Hepatocyte (in vitro differentiated cells): ENCODE results near the gene TAF11L5. TPM values are rescaled to one million over a fixed set of nuclear protein-coding genes. Genes with fewer than 3 reads are reported as not detected.
"Not testable (repeated sequence)": the region's sequence is repeated elsewhere in the genome, so short reads cannot be mapped to it uniquely, and the experiment has no call there.

ENCODE experiments used
- DNase-seq: peaks from one replicate; pipeline ENCODE4 v3.0.0-alpha.2; 2016; ENCODE audit warnings: low spot score
- H2AFZ ChIP-seq: fragments of 200-600 bp; sonication (generic); 2 replicates; pipeline ENCODE4 v1.6.0; 2016; ENCODE audit warnings: antibody characterized with exemption, mild to moderate bottlenecking
- H3K27ac ChIP-seq: fragments of 200-600 bp; sonication (generic); 2 replicates; pipeline ENCODE4 v1.5.1; 2016; ENCODE audit warnings: mild to moderate bottlenecking
- H3K27me3 ChIP-seq: fragments of 200-600 bp; sonication (generic); 2 replicates; pipeline ENCODE4 v1.6.1; 2016
- H3K36me3 ChIP-seq: fragments of 200-600 bp; sonication (generic); replicated peaks from 2 replicates; pipeline ENCODE4 v1.5.1; 2016; ENCODE audit warnings: low read depth; ENCODE audit not compliant: insufficient read depth
- H3K4me1 ChIP-seq: fragments of 200-600 bp; sonication (generic); 2 replicates; pipeline ENCODE4 v1.5.1; 2016; ENCODE audit warnings: mild to moderate bottlenecking, moderate library complexity; ENCODE audit not compliant: insufficient read depth
- H3K4me2 ChIP-seq: fragments of 200-600 bp; sonication (generic); 2 replicates; pipeline ENCODE4 v1.6.0; 2016
- H3K4me3 ChIP-seq: fragments of 200-600 bp; sonication (generic); 2 replicates; pipeline ENCODE4 v1.5.1; 2016; ENCODE audit warnings: mild to moderate bottlenecking
- H3K79me2 ChIP-seq: fragments of 200-600 bp; sonication (generic); 2 replicates; pipeline ENCODE4 v1.6.0; 2017; ENCODE audit warnings: mild to moderate bottlenecking
- H3K9me2 ChIP-seq: fragments of 200-600 bp; sonication (generic); replicated peaks from 2 replicates; pipeline ENCODE4 v1.6.0; 2017; ENCODE audit warnings: mild to moderate bottlenecking; ENCODE audit not compliant: insufficient read depth
- H3K9me3 ChIP-seq: fragments of 200-600 bp; sonication (generic); 2 replicates; pipeline ENCODE4 v1.5.1; 2016; ENCODE audit warnings: low read depth, mild to moderate bottlenecking
- H4K20me1 ChIP-seq: fragments of 200-600 bp; sonication (generic); 2 replicates; pipeline ENCODE4 v1.6.0; 2016; ENCODE audit warnings: mild to moderate bottlenecking; ENCODE audit not compliant: insufficient read depth, poor library complexity, severe bottlenecking
- CTCF ChIP-seq: fragments of 200-600 bp; sonication (generic); IDR thresholded peaks from 2 replicates; pipeline ENCODE4 v1.5.1; 2016; ENCODE audit warnings: antibody characterized with exemption, mild to moderate bottlenecking; ENCODE audit not compliant: poor library complexity
- EZH2 ChIP-seq: fragments of 200-600 bp; sonication (generic); IDR thresholded peaks from 2 replicates; pipeline ENCODE4 v1.6.1; 2016; ENCODE audit warnings: antibody characterized with exemption, mild to moderate bottlenecking, borderline replicate concordance
- EZH2phosphoT487 ChIP-seq: fragments of 200-600 bp; sonication (generic); IDR thresholded peaks from one replicate; pipeline ENCODE4 v1.6.1; 2018; ENCODE audit warnings: antibody characterized with exemption, mild to moderate bottlenecking, low read depth, moderate library complexity; ENCODE audit not compliant: unreplicated experiment, severe bottlenecking
- WGBS: methylation state at CpG from one replicate; pipeline ENCODE4 v1.1.6; 2016; ENCODE audit warnings: low lambda C conversion rate; ENCODE audit errors: missing lambda C conversion rate; 5-methylcytosine and 5-hydroxymethylcytosine counted together
- polyA plus RNA-seq: library from polyadenylated mRNA; unstranded; fragments of >200 nt; fragmentation: Nextera tagmentation; extraction: Ambion mirVana; gene quantifications from 2 replicates; pipeline ENCODE4 v1.2.1, GENCODE V29; 2016
- total RNA-seq: library from RNA; depleted of rRNA; stranded (reverse); fragments of >200 nt; gene quantifications from 2 replicates; pipeline ENCODE4 v1.2.3, GENCODE V29; 2014

Gene TAF11L5
- total and polyA plus RNA-seq, 2 experiments from 2014 or later = not detected

DNA sequence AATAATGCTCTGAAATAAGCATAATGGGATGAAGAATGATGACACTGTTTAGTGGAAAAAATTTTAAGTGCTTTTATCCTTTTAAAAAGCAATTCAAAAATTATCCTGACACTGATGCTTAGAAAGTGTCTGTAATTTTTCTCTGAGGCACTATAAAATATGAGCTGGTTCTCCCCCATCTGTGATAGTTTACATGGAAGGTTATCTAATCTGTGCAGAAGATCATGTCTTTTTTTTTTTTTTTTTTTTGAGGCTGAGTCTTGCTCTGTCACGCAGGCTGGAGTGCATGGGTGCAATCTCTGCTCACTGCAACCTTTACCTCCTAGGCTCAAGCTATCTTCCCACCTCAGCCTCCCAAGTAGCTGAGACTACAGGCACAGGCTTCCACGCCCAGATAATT, 42.2 kb upstream of the TAF11L5 start:
- no peak overlapping the region for H3K4me3 ChIP-seq
- H3K36me3 ChIP-seq = no peaks in the 10 kb centered on the region
- H3K9me3 ChIP-seq = no peaks in the 10 kb centered on the region
- no peak for DNase-seq
- H3K9me2 ChIP-seq = no peaks in the 10 kb centered on the region
- no peaks in the 10 kb centered on the region for H3K4me1 ChIP-seq
- 56% methylated on average over 2 of the region's 2 CpGs for WGBS
- no peaks in the 10 kb centered on the region for H4K20me1 ChIP-seq
- no peaks in the 10 kb centered on the region for H3K79me2 ChIP-seq
- H2AFZ ChIP-seq = no peak overlapping the region
- no peak for TF ChIP-seq CTCF
- no peak for TF ChIP-seq EZH2phosphoT487
- no peak for TF ChIP-seq EZH2
- H3K4me2 ChIP-seq = no peak overlapping the region
- H3K27ac ChIP-seq = no peak overlapping the region
- no peaks in the 10 kb centered on the region for H3K27me3 ChIP-seq

GRCh38 chr5:17486464-17487173, 38.4 kb upstream of the TAF11L5 start:
- H3K36me3 ChIP-seq, H3K9me3 ChIP-seq, H3K4me3 ChIP-seq, H3K9me2 ChIP-seq, H3K27ac ChIP-seq, H3K79me2 ChIP-seq, H3K4me1 ChIP-seq, H3K4me2 ChIP-seq, DNase-seq, H3K27me3 ChIP-seq, H4K20me1 ChIP-seq, H2AFZ ChIP-seq: not testable (repeated sequence)
- 94% methylated on average over 10 of the region's 10 CpGs for WGBS

GRCh38 chr5:17487174-17487512, 37.9 kb upstream of the TAF11L5 start:
- no peaks in the 10 kb centered on the region for H3K4me1 ChIP-seq
- no peaks in the 10 kb centered on the region for H4K20me1 ChIP-seq
- H3K27ac ChIP-seq = no peak overlapping the region
- no peak for TF ChIP-seq CTCF
- TF ChIP-seq EZH2phosphoT487 = no peak
- TF ChIP-seq EZH2 = no peak
- H3K27me3 ChIP-seq = no peaks in the 10 kb centered on the region
- no peaks in the 10 kb centered on the region for H3K9me3 ChIP-seq
- H3K79me2 ChIP-seq = no peaks in the 10 kb centered on the region
- no peak overlapping the region for H2AFZ ChIP-seq
- H3K4me2 ChIP-seq = no peak overlapping the region
- 94% methylated on average over 1 of the region's 1 CpG for WGBS
- H3K4me3 ChIP-seq = no peak overlapping the region
- no peaks in the 10 kb centered on the region for H3K36me3 ChIP-seq
- DNase-seq = no peak
- H3K9me2 ChIP-seq = no peaks in the 10 kb centered on the region

DNA sequence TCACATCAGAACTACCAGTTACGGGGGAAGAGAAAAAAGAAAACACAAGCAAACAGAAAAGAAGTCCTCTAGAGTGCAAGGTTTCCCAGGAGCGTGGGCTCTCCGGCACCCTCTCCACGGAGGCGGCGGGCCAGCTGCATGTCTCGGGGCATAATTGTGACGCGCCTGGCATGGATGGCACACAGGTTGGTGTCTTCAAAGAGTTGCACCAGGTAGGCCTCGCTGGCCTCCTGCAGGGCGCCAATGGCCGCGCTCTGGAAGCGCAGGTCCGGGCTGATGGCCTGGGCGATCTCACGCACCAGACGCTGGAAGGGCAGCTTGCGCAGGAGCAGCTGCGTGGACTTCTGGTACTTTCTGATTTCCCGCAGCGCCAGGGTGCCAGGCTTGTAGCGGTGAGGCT, 33.8 kb upstream of the TAF11L5 start:
- not testable (repeated sequence) for H3K4me1 ChIP-seq, H3K9me2 ChIP-seq, H3K9me3 ChIP-seq, DNase-seq, H3K27me3 ChIP-seq, H3K79me2 ChIP-seq, H3K4me3 ChIP-seq, H2AFZ ChIP-seq, H3K27ac ChIP-seq, H4K20me1 ChIP-seq, H3K4me2 ChIP-seq, H3K36me3 ChIP-seq
- WGBS = 96% methylated on average over 23 of the region's 23 CpGs
